Endothelial cell of umbilical vein (primary cell): Measurements from ENCODE around the gene OPRD1. TPM values are rescaled to one million over a fixed set of nuclear protein-coding genes. Genes with fewer than 3 reads are reported as not detected.

ENCODE experiments used
- BruUV-seq: library from RNA; stranded (reverse); fragments of 400-500 nt; replicated peaks from 2 replicates; lab custom pipeline; 2021; lab: Mats Ljungman, UMichigan
- CTCF ChIA-PET: fragments of 300-600, 350-600 bp; sonication (Branson Sonifier 250); formaldehyde crosslinking; loops from one replicate; lab custom pipeline; 2021; ENCODE audit warnings: antibody characterized with exemption, inconsistent platforms; lab: Charles Lee
- POLR2A ChIA-PET: fragments of 300-600, 350-600 bp; sonication (Branson Sonifier 250); formaldehyde crosslinking; loops from one replicate; lab custom pipeline; 2021; ENCODE audit warnings: antibody characterized with exemption, inconsistent platforms; lab: Charles Lee
- DNase-seq: peaks from one replicate; pipeline ENCODE4 v3.0.0-alpha.2; 2011; ENCODE audit warnings: low read depth, low spot score
- FAIRE-seq: peaks from 2 replicates; lab custom pipeline; 2011; peaks lifted over from hg19 to GRCh38; lab: Jason Lieb, UNC
- H2AFZ ChIP-seq: 2 replicates; pipeline ENCODE4 v1.6.0; 2012; ENCODE audit warnings: low read depth, low read length, control low read depth, inconsistent platforms
- H3K27ac ChIP-seq: 2 replicates; pipeline ENCODE4 v1.5.1; 2011; ENCODE audit warnings: low read depth, mild to moderate bottlenecking, control low read depth, low read length, moderate library complexity; ENCODE audit not compliant: insufficient read depth
- H3K27me3 ChIP-seq, 2 experiments: 2 replicates each; pipeline versions ENCODE4 v1.6.0 to v1.6.1; 2011; ENCODE audit warnings: low read length in 2 of 2, mixed read lengths in 1 of 2; ENCODE audit not compliant: control insufficient read depth in 2 of 2, insufficient read depth in 2 of 2
- H3K36me3 ChIP-seq, 2 experiments: 2 replicates in 1 of 2; 3 replicates in 1 of 2; pipeline ENCODE4 v1.5.1; 2011; ENCODE audit warnings: low read length in 2 of 2, mild to moderate bottlenecking in 1 of 2, moderate library complexity in 1 of 2; ENCODE audit not compliant: control insufficient read depth in 2 of 2, insufficient read depth in 2 of 2; ENCODE audit errors: extremely low read depth in 1 of 2
- H3K4me1 ChIP-seq: 3 replicates; pipeline ENCODE4 v1.5.1; 2011; ENCODE audit warnings: mild to moderate bottlenecking, low read length; ENCODE audit not compliant: control insufficient read depth, insufficient read depth; ENCODE audit errors: extremely low read depth
- H3K4me2 ChIP-seq: 2 replicates; pipeline ENCODE4 v1.6.1; 2011; ENCODE audit warnings: low read length, control low read depth, mixed read lengths; ENCODE audit not compliant: insufficient read depth
- H3K4me3 ChIP-seq, 3 experiments: fragments of 200-600 bp in 1 of 3; sonication (generic), shearing (Covaris generic) in 1 of 3; replicated peaks in 1 of 3; 2 replicates each; pipeline ENCODE4 v1.5.1; 2011 to 2016; ENCODE audit warnings: control low read depth in 3 of 3, low read length in 3 of 3, mild to moderate bottlenecking in 2 of 3, inconsistent platforms in 1 of 3, low read depth in 1 of 3, moderate library complexity in 1 of 3; ENCODE audit not compliant: insufficient read depth in 1 of 3
- H3K79me2 ChIP-seq: 2 replicates; pipeline ENCODE4 v1.6.0; 2012; ENCODE audit warnings: low read length, inconsistent platforms; ENCODE audit not compliant: control insufficient read depth, insufficient read depth
- H3K9ac ChIP-seq: replicated peaks from 2 replicates; pipeline ENCODE3; 2011; ENCODE audit warnings: low read length, control low read depth; ENCODE audit not compliant: insufficient read depth; ENCODE audit errors: extremely low read depth
- H3K9me1 ChIP-seq: replicated peaks from 3 replicates; pipeline ENCODE4 v1.6.0; 2011; ENCODE audit warnings: mild to moderate bottlenecking, low read length; ENCODE audit not compliant: control insufficient read depth, insufficient read depth; ENCODE audit errors: extremely low read depth
- H3K9me3 ChIP-seq: replicated peaks from 2 replicates; pipeline ENCODE4 v1.5.1; 2012; ENCODE audit warnings: low read length, inconsistent platforms; ENCODE audit not compliant: control insufficient read depth, insufficient read depth
- H4K20me1 ChIP-seq: replicated peaks from 2 replicates; pipeline ENCODE3; 2011; ENCODE audit warnings: mild to moderate bottlenecking, low read length; ENCODE audit not compliant: control insufficient read depth, insufficient read depth; ENCODE audit errors: extremely low read depth
- CTCF ChIP-seq, 2 donors: IDR thresholded peaks; 1 replicate in 1 of 2; 2 replicates in 1 of 2; pipeline ENCODE4 v1.5.1; 2011; ENCODE audit warnings: low read length in 2 of 2, mild to moderate bottlenecking in 2 of 2, moderate library complexity in 2 of 2, control low read depth in 1 of 2, inconsistent platforms in 1 of 2, low read depth in 1 of 2; ENCODE audit not compliant: insufficient read depth in 1 of 2; ENCODE audit errors: extremely low read depth in 1 of 2
- EZH2 ChIP-seq: IDR thresholded peaks from 2 replicates; pipeline ENCODE4 v1.6.1; 2012; ENCODE audit warnings: borderline replicate concordance, low read depth, mild to moderate bottlenecking, moderate library complexity, low read length, inconsistent platforms; ENCODE audit not compliant: severe bottlenecking
- FOS ChIP-seq: IDR thresholded peaks from 2 replicates; pipeline ENCODE4 v1.6.1; 2011; ENCODE audit warnings: mild to moderate bottlenecking, low read length, moderate library complexity, borderline replicate concordance; ENCODE audit not compliant: insufficient read depth
- GATA2 ChIP-seq: IDR thresholded peaks from 2 replicates; pipeline ENCODE4 v1.7.0; 2011; ENCODE audit warnings: low read depth, mild to moderate bottlenecking, moderate library complexity, mixed read lengths, low read length; ENCODE audit not compliant: insufficient read length, insufficient read depth
- JUN ChIP-seq: IDR thresholded peaks from 2 replicates; pipeline ENCODE4 v1.6.1; 2011; ENCODE audit warnings: borderline replicate concordance, low read depth; ENCODE audit not compliant: insufficient read length, insufficient read depth
- MYC ChIP-seq: IDR thresholded peaks from one replicate; pipeline ENCODE4 v1.6.1; 2011; ENCODE audit warnings: mild to moderate bottlenecking, low read depth, low read length
- POLR2A ChIP-seq: IDR thresholded peaks from 2 replicates; pipeline ENCODE4 v1.6.1; 2012; ENCODE audit warnings: low read depth, mild to moderate bottlenecking, control low read depth, low read length
- POLR2AphosphoS5 ChIP-seq: IDR thresholded peaks from 2 replicates; pipeline ENCODE4 v1.6.1; 2012; ENCODE audit warnings: low read depth, mild to moderate bottlenecking, control low read depth, low read length, moderate library complexity; ENCODE audit not compliant: insufficient read depth
- dilution Hi-C: fragments of 300-500 bp; cut with MboI; formaldehyde crosslinking; loops from one replicate; pipeline ENCODE4 v1.15.0; 2019; ENCODE audit warnings: low sequenced_read_pairs; ENCODE audit not compliant: extremely low pct_ligation_motif_present
- intact Hi-C: fragments of 100-400 bp; cut with micrococcal nuclease; formaldehyde crosslinking; loops from one replicate; pipeline ENCODE4 v1.10.0; 2022
- polyA plus RNA-seq, 4 experiments: library from polyadenylated mRNA; depleted of rRNA in 3 of 4; stranded (reverse) in 3 of 4; unstranded in 1 of 4; fragments of >200 nt; gene quantifications; 2 replicates each; pipeline versions ENCODE4 v1.2.1 to v1.2.3, GENCODE V29; 2011 to 2012; ENCODE audit warnings: missing spikeins in 1 of 4
- total RNA-seq: library from RNA; stranded (reverse); gene quantifications from 2 replicates; pipeline ENCODE4 v1.2.3, GENCODE V29; 2021
- TF ChIP-seq, protein P1 (sequence below): IDR thresholded peaks from 2 replicates; pipeline ENCODE4 v1.6.1; 2011; ENCODE audit not compliant: insufficient read depth, insufficient read length

OPRD1 gene
- total and polyA plus RNA-seq, 2 donors (not counting 3 experiments of a cell fraction or from before 2014, with no cell fraction given) = not detected

DNA sequence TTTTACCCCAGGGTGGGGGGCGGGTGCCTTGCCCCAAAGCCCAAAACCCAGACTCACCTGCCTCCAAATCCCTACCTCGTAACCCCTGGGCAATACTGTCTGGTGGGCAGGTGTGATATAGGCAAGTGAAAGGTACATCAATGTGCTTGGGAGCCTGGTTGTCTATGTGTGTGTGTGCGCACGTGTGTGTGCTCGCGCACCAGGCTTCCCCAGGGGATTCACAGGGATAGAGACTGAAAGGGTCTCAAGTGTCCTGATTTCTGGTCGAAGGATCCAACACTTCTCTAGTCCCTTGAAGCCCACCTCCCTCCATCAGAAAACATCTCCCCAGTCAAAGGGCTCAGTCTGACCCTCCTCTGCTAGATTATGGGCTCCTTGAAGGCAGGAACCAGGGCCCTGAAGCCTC, 73.5 kb downstream of the OPRD1 start:
- Histone ChIP-seq H3K36me3 (peaks cover 0 to 2% of the 10 kb centered on the region in 2 experiments), H3K4me2 (no peak overlapping the region), H3K79me2 (peaks cover 3% of the 10 kb centered on the region), H3K9me1 (no peaks in the 10 kb centered on the region), H2AFZ (peak overlapping the region; percentile 40), H3K27ac (no peak overlapping the region), H3K4me3 (no peak overlapping the region), H3K27me3 (no peaks in the 10 kb centered on the region), H3K4me1 (peaks cover 28% of the 10 kb centered on the region), H3K9me3 (no peaks in the 10 kb centered on the region), H4K20me1 (no peaks in the 10 kb centered on the region), H3K9ac (no peak overlapping the region)
- intact Hi-C loops (loop anchor here (1.0 kb wide), 2 partner anchors 42 to 239 kb away; no protein-coding TSS in a partner anchor), dilution Hi-C loops (no loop called here)
- CTCF ChIA-PET = interaction anchor here (0.6 to 2.7 kb wide), 9 partner anchors 28 to 317 kb away, joined by 3 to 70 read pairs (median 7); partner anchors contain the start of genes SRSF4 and TMEM200B
- no peak for DNase-seq
- FAIRE-seq = no peak
- no TSS peak for BruUV-seq
- TF ChIP-seq, protein P1, sequence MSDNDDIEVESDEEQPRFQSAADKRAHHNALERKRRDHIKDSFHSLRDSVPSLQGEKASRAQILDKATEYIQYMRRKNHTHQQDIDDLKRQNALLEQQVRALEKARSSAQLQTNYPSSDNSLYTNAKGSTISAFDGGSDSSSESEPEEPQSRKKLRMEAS = no peak
- TF ChIP-seq EZH2 (no peak), JUN (no peak), CTCF (IDR thresholded peaks at IDR 0.05; ENCODE audit: extremely low read depth in 1 of 2, insufficient read depth in 1 of 2, low read depth in 1 of 2, low read length in 2 of 2) (no peak), POLR2A (no peak), POLR2AphosphoS5 (no peak), MYC (no peak), FOS (no peak), GATA2 (no peak)
- POLR2A ChIA-PET = interaction anchor here (0.6 to 1.4 kb wide), 6 partner anchors 30 to 317 kb away, joined by 3 to 14 read pairs (median 4); partner anchors contain the start of gene SRSF4
